ENCODE data around the gene KCNC1.

Gene KCNC1

DNA sequence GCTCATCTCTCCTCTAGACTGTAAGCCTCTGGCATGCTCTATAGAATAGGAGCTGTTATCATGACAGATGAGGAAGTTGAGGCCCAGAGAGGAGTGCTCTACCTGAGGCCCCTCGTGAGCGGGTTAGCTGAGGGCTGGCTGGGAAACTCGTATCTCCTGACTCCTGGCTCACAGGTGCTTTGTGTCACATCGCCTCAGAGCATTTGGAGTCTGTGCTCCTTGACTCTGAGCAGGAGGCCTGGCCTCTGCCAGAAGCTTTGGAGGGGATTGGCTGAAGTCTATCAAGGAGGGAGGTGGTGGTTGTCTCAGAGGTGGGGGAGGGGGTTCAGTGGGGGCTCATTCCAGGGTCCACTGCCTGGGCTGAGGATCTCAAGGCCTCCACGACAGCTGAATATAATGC is 7.4 kb downstream of the KCNC1 start:
- H3K9me3 ChIP-seq (ENCODE audit: control insufficient read depth, low read depth, low read length): no peaks in the 10 kb centered on the region
- peaks cover 21% of the 10 kb centered on the region for H3K4me1 ChIP-seq (ENCODE audit: control insufficient read depth, low read depth, low read length)
- no peak overlapping the region for H3K9ac ChIP-seq (ENCODE audit: low read length)
- H3K27me3 ChIP-seq (ENCODE audit: control insufficient read depth, insufficient read depth, low read length): peaks cover 26% of the 10 kb centered on the region
- no peaks in the 10 kb centered on the region for H3K36me3 ChIP-seq (ENCODE audit: control insufficient read depth, low read depth, low read length)
- H3K4me3 ChIP-seq (ENCODE audit: low read length): no peak overlapping the region
- no peak overlapping the region for H3K27ac ChIP-seq (ENCODE audit: low read length)

DNA sequence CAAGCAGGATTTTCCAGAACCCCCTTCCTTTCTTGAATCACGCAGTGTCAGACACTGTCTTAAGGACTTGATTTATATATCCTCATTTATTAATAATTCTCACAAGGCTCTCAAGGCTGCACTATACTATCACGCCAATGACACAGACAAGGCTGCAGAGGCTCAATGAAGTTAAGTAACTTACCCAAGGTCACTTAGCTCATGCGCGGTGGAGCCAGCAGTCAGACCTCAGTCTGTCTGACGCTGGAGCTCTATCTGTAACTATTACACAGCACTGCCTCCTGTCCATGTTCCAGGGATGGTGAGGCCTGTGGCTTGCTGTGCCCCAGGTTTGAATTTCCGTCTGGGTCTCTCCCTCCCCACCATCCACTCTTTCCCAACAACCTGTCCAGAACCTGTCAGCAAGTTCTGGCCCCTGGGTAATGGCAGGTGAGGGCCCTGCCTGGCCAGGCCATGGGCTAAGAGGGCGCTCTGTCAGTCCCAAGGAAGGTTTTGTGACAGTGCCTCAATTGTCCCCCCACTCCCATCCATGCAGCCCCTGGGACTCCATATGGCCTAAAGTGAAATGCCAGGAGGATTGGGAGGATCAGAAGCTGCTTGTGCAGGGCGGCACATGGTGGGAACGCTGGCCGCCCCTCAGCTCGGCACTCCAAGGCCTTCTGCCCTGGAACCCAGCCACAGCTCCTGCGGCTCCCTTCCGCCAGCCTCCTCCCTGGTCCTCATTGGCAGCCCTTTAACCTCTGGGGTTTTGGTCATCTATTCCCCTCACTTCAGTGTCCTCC is 8.6 kb downstream of the KCNC1 start:
- H3K4me1 ChIP-seq (ENCODE audit: control insufficient read depth, low read depth, low read length): peaks cover 10% of the 10 kb centered on the region

DNA sequence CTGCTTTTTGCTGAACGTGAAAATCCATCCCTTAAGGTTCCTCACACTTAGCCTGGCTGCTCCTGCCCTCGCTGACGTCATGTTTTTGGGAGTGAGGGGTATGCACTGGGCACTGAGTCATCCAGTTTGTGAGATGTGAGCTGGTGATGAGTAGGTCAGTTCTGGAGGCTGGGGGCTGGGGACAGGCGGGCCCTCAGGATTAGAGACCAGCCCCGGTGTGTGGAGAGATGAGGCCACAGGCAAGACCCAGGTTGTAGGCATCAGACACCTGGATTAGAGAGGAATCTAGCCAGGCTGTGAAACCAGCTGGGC is 9.2 kb downstream of the KCNC1 start:
- no peaks in the 10 kb centered on the region for H3K36me3 ChIP-seq (ENCODE audit: control insufficient read depth, low read depth, low read length)
- no peak overlapping the region for H3K4me3 ChIP-seq (ENCODE audit: low read length)
- no peak overlapping the region for H3K27ac ChIP-seq (ENCODE audit: low read length)
- no peak overlapping the region for H3K9ac ChIP-seq (ENCODE audit: low read length)
- peaks cover 5% of the 10 kb centered on the region for H3K4me1 ChIP-seq (ENCODE audit: control insufficient read depth, low read depth, low read length)
- H3K9me3 ChIP-seq (ENCODE audit: control insufficient read depth, low read depth, low read length): no peaks in the 10 kb centered on the region
- peaks cover 9% of the 10 kb centered on the region for H3K27me3 ChIP-seq (ENCODE audit: control insufficient read depth, insufficient read depth, low read length)

More for the DNA sequence above, 8.6 kb downstream of the KCNC1 start:
- H3K27me3 ChIP-seq (ENCODE audit: control insufficient read depth, insufficient read depth, low read length): peaks cover 14% of the 10 kb centered on the region
- no peak overlapping the region for H3K4me3 ChIP-seq (ENCODE audit: low read length)
- no peaks in the 10 kb centered on the region for H3K9me3 ChIP-seq (ENCODE audit: control insufficient read depth, low read depth, low read length)
- H3K9ac ChIP-seq (ENCODE audit: low read length): no peak overlapping the region
- no peak overlapping the region for H3K27ac ChIP-seq (ENCODE audit: low read length)
- H3K36me3 ChIP-seq (ENCODE audit: control insufficient read depth, low read depth, low read length): no peaks in the 10 kb centered on the region

DNA sequence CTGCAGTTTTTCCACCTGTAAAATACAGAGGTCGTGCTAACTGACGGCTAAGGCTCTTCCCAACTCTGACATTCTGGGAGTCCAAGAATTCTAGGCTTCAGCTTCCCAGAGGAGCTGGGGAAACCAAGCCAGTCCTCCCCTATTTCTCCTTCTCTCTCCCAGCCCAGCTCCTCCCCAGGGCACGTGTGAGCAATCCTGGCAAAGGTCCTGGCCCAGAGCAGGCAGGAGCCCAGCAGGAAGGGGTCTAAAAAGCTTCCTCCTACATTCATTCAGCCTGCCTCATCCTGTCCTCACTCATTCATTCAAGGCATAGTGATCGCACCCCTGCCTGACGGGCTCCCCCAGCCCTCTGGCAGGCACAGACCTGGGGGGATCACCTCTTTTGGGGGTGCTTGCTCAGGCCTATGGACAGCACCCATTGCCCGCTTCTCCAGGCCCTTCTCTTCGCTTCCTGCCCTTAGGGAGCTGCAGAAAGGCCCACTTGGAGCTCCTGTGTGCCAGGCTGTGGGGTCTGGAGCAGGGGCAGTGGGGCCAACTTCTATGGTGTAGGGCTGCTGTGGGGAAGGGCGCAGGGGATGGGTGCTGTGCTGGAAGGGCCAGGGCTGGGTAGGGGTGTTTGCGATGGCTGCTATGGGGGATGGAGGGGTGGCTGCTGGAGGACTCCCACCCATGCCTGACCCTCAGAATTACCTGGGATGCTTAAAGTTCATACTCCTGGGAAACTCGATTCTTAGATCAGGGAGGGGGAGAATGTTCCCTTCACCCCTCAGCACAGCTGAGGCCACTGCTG is 9.8 kb downstream of the KCNC1 start:
- Histone ChIP-seq H3K27ac (ENCODE audit: low read length) (no peak overlapping the region), H3K4me3 (ENCODE audit: low read length) (no peak overlapping the region), H3K9me3 (ENCODE audit: control insufficient read depth, low read depth, low read length) (no peaks in the 10 kb centered on the region), H3K4me1 (ENCODE audit: control insufficient read depth, low read depth, low read length) (no peaks in the 10 kb centered on the region), H3K36me3 (ENCODE audit: control insufficient read depth, low read depth, low read length) (no peaks in the 10 kb centered on the region), H3K27me3 (ENCODE audit: control insufficient read depth, insufficient read depth, low read length) (peaks cover 4% of the 10 kb centered on the region), H3K9ac (ENCODE audit: low read length) (no peak overlapping the region)

DNA sequence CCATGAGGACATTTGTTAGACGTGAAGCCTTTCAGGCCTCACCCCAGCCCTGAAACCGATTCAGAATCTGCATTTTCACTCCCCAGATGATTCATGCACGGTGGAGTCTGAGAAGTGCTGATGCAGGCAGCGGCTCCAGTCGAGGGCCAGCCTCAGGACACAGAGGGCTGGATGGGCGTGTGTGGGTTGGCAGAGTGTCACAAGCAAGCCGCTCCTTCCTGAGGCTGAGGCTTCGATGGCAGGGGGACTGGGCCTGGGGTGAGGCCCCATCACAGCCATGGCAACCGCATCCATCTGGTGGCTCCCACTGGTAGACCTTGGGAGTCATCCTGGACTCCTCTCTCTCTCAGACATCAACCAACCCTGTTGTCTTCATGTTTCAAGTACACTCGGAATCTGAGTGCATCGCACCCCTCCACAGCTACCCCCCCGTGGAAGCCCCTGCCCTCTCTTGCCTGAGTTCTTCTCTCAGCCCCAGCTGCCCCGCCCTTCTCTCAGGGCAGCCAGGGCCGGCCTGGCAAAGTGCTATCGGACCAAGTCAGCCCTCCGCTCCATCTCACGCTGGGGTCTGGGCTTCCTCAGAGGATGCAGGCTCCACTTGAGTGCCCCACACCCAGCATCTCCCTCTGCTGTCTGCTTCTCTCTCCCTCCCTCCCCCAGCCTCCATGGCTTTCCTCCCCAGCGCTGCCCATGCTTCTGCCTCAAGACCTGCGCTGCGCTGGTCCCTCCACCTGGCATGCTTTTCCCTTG is 10.6 kb downstream of the KCNC1 start:
- Histone ChIP-seq H3K36me3 (ENCODE audit: control insufficient read depth, low read depth, low read length) (no peaks in the 10 kb centered on the region), H3K4me1 (ENCODE audit: control insufficient read depth, low read depth, low read length) (no peaks in the 10 kb centered on the region), H3K9me3 (ENCODE audit: control insufficient read depth, low read depth, low read length) (no peaks in the 10 kb centered on the region), H3K9ac (ENCODE audit: low read length) (no peak overlapping the region), H3K27me3 (ENCODE audit: control insufficient read depth, insufficient read depth, low read length) (no peaks in the 10 kb centered on the region), H3K27ac (ENCODE audit: low read length) (no peak overlapping the region), H3K4me3 (ENCODE audit: low read length) (no peak overlapping the region)

DNA sequence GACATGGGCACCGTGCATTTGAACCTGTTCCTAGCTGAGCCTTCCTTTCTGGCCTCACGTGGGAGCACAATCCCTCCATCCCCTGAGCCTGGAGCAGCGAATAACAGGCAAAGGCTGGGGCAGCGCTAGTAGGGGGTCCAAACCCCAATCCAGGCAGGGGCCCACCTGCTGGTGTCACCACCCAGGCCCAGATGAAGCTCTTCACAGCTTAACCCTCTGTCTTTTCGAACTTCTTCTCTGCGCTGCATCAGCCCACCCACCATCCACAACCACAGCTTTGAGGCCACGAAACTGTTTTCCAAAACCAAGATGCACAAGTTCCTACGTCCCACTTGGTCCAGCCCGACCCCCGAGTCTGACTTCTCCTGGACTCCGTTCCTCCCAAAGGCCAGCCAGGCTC is 11.5 kb downstream of the KCNC1 start:
- Histone ChIP-seq H3K9me3 (ENCODE audit: control insufficient read depth, low read depth, low read length) (no peaks in the 10 kb centered on the region), H3K36me3 (ENCODE audit: control insufficient read depth, low read depth, low read length) (no peaks in the 10 kb centered on the region), H3K27ac (ENCODE audit: low read length) (no peak overlapping the region)

DNA sequence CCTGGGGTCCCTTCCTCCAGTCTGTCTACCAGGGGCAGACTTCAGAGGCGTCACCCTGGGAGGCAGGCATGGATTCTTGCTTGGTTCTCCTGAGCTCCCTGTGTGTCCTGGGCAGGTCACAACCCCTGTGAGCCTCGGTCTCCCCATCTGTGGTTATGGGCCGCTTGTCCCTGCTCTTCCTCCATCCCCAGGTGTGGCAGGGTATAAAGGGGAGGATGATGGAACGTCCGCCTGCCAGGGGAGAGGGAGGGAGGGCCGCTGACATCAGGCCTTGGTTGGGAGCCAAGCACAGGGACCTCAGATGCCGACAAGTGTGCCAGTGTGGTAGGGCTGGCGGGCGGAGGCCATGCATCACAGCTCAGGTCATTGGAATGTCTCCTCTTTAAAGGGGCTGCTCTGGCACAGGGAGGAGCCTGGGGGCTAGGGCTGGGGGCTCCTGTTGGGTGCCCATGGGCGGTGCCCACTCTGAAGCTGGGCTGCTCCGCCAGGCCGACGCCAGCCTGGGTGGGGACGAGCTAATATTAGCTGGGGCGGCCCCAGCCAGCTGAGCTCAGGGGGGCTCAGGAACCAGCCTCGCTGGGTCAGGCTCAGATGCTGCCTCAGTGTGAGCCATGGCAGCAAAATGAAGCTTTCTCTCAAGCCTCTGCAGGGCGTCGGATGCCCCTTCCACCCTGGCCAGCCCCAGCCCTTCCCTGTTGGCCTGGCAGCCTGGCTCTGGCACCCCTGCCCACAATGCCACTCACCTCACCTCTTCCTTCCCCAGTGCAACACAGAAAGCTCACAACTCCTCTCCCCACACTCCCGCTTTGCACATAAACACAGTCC is 12.8 kb downstream of the KCNC1 start:
- no peak overlapping the region for H3K9ac ChIP-seq (ENCODE audit: low read length)
- no peaks in the 10 kb centered on the region for H3K27me3 ChIP-seq (ENCODE audit: control insufficient read depth, insufficient read depth, low read length)
- no peaks in the 10 kb centered on the region for H3K36me3 ChIP-seq (ENCODE audit: control insufficient read depth, low read depth, low read length)
- H3K4me3 ChIP-seq (ENCODE audit: low read length): no peak overlapping the region
- H3K27ac ChIP-seq (ENCODE audit: low read length): no peak overlapping the region
- H3K9me3 ChIP-seq (ENCODE audit: control insufficient read depth, low read depth, low read length): no peaks in the 10 kb centered on the region
- H3K4me1 ChIP-seq (ENCODE audit: control insufficient read depth, low read depth, low read length): no peaks in the 10 kb centered on the region

More for the DNA sequence above, 11.5 kb downstream of the KCNC1 start:
- Histone ChIP-seq H3K9ac (ENCODE audit: low read length) (no peak overlapping the region), H3K27me3 (ENCODE audit: control insufficient read depth, insufficient read depth, low read length) (no peaks in the 10 kb centered on the region), H3K4me3 (ENCODE audit: low read length) (no peak overlapping the region), H3K4me1 (ENCODE audit: control insufficient read depth, low read depth, low read length) (no peaks in the 10 kb centered on the region)

DNA sequence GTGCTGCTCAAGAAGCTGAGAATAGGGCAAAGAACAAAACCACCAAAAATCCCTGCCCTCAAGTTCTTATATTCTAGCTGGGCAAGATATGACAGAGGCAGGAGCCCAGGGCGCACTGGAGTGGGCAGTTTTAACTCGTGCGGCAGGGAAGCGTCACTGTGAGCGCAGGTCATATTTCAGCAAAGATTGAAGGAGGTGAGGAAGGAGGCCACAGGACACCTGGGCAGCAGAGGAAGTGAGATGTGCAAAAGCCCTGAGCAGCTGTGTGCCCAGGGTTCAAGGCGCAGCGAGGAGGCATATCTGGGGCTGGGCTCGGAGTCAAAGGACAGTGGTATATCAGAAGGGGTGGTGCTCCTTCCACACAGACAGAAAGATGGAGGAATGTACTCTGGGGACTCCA is 13.5 kb downstream of the KCNC1 start:
- Histone ChIP-seq H3K4me3 (ENCODE audit: low read length) (no peak overlapping the region), H3K9ac (ENCODE audit: low read length) (no peak overlapping the region), H3K27me3 (ENCODE audit: control insufficient read depth, insufficient read depth, low read length) (no peaks in the 10 kb centered on the region), H3K36me3 (ENCODE audit: control insufficient read depth, low read depth, low read length) (no peaks in the 10 kb centered on the region), H3K9me3 (ENCODE audit: control insufficient read depth, low read depth, low read length) (no peaks in the 10 kb centered on the region), H3K4me1 (ENCODE audit: control insufficient read depth, low read depth, low read length) (no peaks in the 10 kb centered on the region), H3K27ac (ENCODE audit: low read length) (no peak overlapping the region)

DNA sequence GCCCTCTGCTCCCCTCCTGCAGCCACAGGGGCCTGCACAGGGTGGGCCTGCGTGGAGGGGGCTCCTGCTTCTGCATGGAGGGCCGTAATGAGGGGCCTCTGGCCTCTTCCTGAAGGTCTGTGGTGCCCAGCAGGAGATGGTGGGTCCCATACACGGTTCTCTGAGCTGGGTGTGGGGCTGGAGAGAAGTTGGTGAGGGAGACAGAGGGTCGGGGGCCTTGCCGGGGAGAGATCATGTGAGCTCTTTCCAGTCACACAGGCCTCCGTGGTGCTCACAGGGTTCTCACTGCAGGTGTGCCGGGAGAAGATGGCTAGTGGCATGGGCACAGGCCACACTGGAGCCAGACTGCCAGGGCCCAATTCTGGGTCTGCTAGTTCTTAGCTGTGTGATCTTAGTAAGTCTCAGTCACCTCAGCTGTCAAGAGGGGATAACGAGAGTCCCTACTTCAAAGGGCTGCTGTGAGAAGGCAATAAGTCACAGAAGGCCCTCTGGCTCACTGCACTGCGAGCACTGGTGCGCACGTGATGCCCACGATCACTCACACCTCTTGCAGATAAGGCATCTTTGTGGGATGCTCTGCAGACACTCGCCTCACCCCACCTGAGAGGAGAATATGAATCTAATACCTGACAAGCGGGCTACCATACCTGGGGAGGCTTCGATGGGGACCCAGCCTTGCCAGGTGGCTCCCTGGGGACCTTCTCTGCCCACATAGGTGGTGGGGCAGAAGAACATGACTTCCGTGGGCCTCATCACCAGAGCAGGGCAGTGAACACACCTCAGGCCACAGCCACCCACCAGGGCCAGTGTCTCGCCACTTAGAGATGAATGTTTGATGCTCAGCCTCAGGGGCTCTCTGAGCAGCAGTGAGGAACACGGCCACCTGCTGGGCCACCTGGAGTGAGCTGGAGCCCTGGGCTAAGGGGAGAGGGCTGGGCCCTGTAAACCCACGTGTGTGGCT is 14.5 kb downstream of the KCNC1 start:
- no peak overlapping the region for H3K4me3 ChIP-seq (ENCODE audit: low read length)
- no peaks in the 10 kb centered on the region for H3K36me3 ChIP-seq (ENCODE audit: control insufficient read depth, low read depth, low read length)
- H3K4me1 ChIP-seq (ENCODE audit: control insufficient read depth, low read depth, low read length): no peaks in the 10 kb centered on the region
- H3K27me3 ChIP-seq (ENCODE audit: control insufficient read depth, insufficient read depth, low read length): no peaks in the 10 kb centered on the region
- H3K27ac ChIP-seq (ENCODE audit: low read length): no peak overlapping the region
- H3K9me3 ChIP-seq (ENCODE audit: control insufficient read depth, low read depth, low read length): no peaks in the 10 kb centered on the region
- no peak overlapping the region for H3K9ac ChIP-seq (ENCODE audit: low read length)

DNA sequence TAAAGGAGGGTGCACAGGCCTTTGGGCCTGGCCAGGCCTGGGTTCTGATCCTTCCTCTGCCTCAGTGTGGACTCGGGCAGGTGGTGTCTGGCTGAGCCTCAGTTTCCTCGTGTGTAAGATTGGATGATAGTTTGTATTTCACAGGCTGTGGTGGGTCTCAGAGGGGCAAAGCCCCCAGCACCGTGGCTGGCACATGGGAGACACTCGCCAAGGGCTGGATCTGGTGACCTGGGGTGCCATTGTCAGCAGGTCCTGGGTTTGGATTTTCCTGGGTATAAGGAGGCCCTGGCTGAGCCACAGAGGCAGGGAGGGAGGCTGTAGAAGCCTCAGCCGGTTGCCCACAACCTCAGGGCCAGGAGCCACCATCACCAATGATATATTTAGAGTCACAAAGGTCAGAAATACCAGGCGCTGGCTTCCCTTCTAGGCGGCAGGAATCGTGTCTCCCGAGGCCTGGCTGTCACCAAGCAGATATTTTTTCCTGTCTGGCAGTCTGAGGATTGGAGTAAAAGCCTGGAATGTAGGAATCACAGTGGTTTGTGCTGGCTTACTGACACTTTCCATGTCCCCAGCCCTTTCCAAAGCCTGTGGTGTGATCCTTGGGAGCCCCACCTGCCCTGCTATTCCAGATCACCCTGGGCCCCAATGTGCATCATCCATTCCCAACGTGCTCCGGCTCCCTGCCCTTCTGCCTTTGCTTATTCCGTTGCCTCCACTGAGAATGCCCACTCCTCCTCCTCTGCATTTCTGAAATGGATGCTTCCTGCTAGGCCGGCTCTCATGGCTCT is 15.6 kb downstream of the KCNC1 start:
- H3K4me3 ChIP-seq (ENCODE audit: low read length): no peak overlapping the region
- H3K4me1 ChIP-seq (ENCODE audit: control insufficient read depth, low read depth, low read length): no peaks in the 10 kb centered on the region
- H3K36me3 ChIP-seq (ENCODE audit: control insufficient read depth, low read depth, low read length): no peaks in the 10 kb centered on the region
- H3K27me3 ChIP-seq (ENCODE audit: control insufficient read depth, insufficient read depth, low read length): no peaks in the 10 kb centered on the region
- no peaks in the 10 kb centered on the region for H3K9me3 ChIP-seq (ENCODE audit: control insufficient read depth, low read depth, low read length)
- H3K27ac ChIP-seq (ENCODE audit: low read length): no peak overlapping the region
- H3K9ac ChIP-seq (ENCODE audit: low read length): no peak overlapping the region

All from iPS-18a (cell line).